H1 (cell line): ENCODE results near the gene LIN28B. TPM values are rescaled to one million over a fixed set of nuclear protein-coding genes. Genes with fewer than 3 reads are reported as not detected.
A peak's percentile ranks its signal among the peaks of the same experiment; 100 is the strongest.

Experiments
- CTCF ChIA-PET: fragments of 300-600 bp; sonication (Branson Sonifier 250); formaldehyde crosslinking; loops from one replicate; lab custom pipeline; 2021; ENCODE audit not compliant: partially characterized antibody; lab: Charles Lee
- POLR2A ChIA-PET: fragments of 300-600 bp; sonication (Branson Sonifier 250); formaldehyde crosslinking; loops from one replicate; lab custom pipeline; 2021; ENCODE audit warnings: inconsistent platforms; ENCODE audit not compliant: partially characterized antibody; lab: Charles Lee
- DNase-seq, 2 experiments: peaks; one replicate each; pipeline versions ENCODE4 v3.0.0 to v3.0.0-alpha.2; 2010 to 2022; ENCODE audit warnings: low spot score in 2 of 2, low read depth in 1 of 2, mixed read lengths in 1 of 2
- FAIRE-seq: peaks from 2 replicates; lab custom pipeline; 2011; peaks lifted over from hg19 to GRCh38; lab: Jason Lieb, UNC
- H2AFZ ChIP-seq: 2 replicates; pipeline ENCODE4 v1.8.1; 2012; ENCODE audit warnings: low read length, inconsistent platforms
- H2AK5ac ChIP-seq: 2 replicates; pipeline ENCODE4 v1.6.1; 2013; ENCODE audit warnings: low read depth, low read length
- H2BK120ac ChIP-seq: replicated peaks from 2 replicates; pipeline ENCODE3; 2013; ENCODE audit warnings: low read depth, low read length, inconsistent platforms
- H2BK12ac ChIP-seq: 2 replicates; pipeline ENCODE4 v1.6.1; 2013; ENCODE audit warnings: low read depth, low read length
- H2BK15ac ChIP-seq: 2 replicates; pipeline ENCODE4 v1.6.1; 2013; ENCODE audit warnings: low read length
- H2BK20ac ChIP-seq: 2 replicates; pipeline ENCODE4 v1.6.1; 2013; ENCODE audit warnings: low read length
- H2BK5ac ChIP-seq: 2 replicates; pipeline ENCODE4 v1.6.1; 2013; ENCODE audit warnings: low read depth, low read length
- H3K14ac ChIP-seq: 2 replicates; pipeline ENCODE4 v1.6.1; 2013; ENCODE audit warnings: inconsistent platforms; ENCODE audit not compliant: insufficient read length
- H3K18ac ChIP-seq: 2 replicates; pipeline ENCODE4 v1.6.1; 2013; ENCODE audit warnings: low read length; ENCODE audit errors: extremely low read depth
- H3K23ac ChIP-seq: 2 replicates; pipeline ENCODE4 v1.6.1; 2013; ENCODE audit warnings: inconsistent platforms; ENCODE audit not compliant: insufficient read length
- H3K23me2 ChIP-seq: 2 replicates; pipeline ENCODE4 v1.6.1; 2013; ENCODE audit warnings: low read depth, low read length
- H3K27ac ChIP-seq: 2 replicates; pipeline ENCODE4 v1.6.1; 2011; ENCODE audit warnings: low read depth, low read length, inconsistent platforms
- H3K27me3 ChIP-seq, 4 experiments: replicated peaks in 1 of 4; 1 replicate in 1 of 4; 2 replicates in 3 of 4; pipeline versions ENCODE4 v1.6.1 to v1.8.1; 2011 to 2013; ENCODE audit warnings: low read length in 3 of 4, mild to moderate bottlenecking in 3 of 4, inconsistent platforms in 2 of 4, mixed read lengths in 2 of 4, moderate library complexity in 1 of 4; ENCODE audit not compliant: control insufficient read depth in 3 of 4, insufficient read depth in 3 of 4; ENCODE audit errors: extremely low read depth in 1 of 4
- H3K36me3 ChIP-seq, 4 experiments: 2 replicates each; pipeline versions ENCODE4 v1.6.1 to v1.8.1; 2011 to 2013; ENCODE audit warnings: mild to moderate bottlenecking in 4 of 4, low read length in 3 of 4, moderate library complexity in 2 of 4, control low read depth in 1 of 4, inconsistent platforms in 1 of 4; ENCODE audit not compliant: insufficient read depth in 4 of 4, control insufficient read depth in 2 of 4
- H3K4ac ChIP-seq: replicated peaks from 2 replicates; pipeline ENCODE3; 2013; ENCODE audit warnings: low read length, low read depth, mixed read lengths, inconsistent platforms; ENCODE audit not compliant: insufficient read length
- H3K4me1 ChIP-seq, 4 experiments: replicated peaks in 1 of 4; 1 replicate in 1 of 4; 2 replicates in 3 of 4; pipeline versions ENCODE4 v1.6.1 to v1.8.1; 2011 to 2013; ENCODE audit warnings: low read length in 3 of 4, inconsistent platforms in 2 of 4, mixed read lengths in 1 of 4; ENCODE audit not compliant: insufficient read depth in 4 of 4, control insufficient read depth in 3 of 4
- H3K4me2 ChIP-seq, 2 experiments: 2 replicates each; pipeline versions ENCODE4 v1.6.1 to v1.8.1; 2011 to 2013; ENCODE audit warnings: low read depth in 2 of 2, low read length in 2 of 2, control low read depth in 1 of 2, inconsistent platforms in 1 of 2, mild to moderate bottlenecking in 1 of 2; ENCODE audit not compliant: insufficient read depth in 1 of 2
- H3K4me3 ChIP-seq, 4 experiments: fragments of 200-600, 300-600 bp in 1 of 4; sonication (generic), shearing (Covaris generic), sonication (Bioruptor Twin) in 1 of 4; 2 replicates each; pipeline versions ENCODE4 v1.5.1 to v1.8.1; 2011 to 2016; ENCODE audit warnings: low read length in 4 of 4, low read depth in 3 of 4, control low read depth in 2 of 4, inconsistent platforms in 2 of 4, mild to moderate bottlenecking in 2 of 4, mixed read lengths in 1 of 4, moderate library complexity in 1 of 4; ENCODE audit not compliant: insufficient read depth in 2 of 4; ENCODE audit errors: extremely low read depth in 1 of 4
- H3K56ac ChIP-seq: replicated peaks from 2 replicates; pipeline ENCODE3; 2013; ENCODE audit warnings: low read depth, mild to moderate bottlenecking, mixed read lengths, low read length, inconsistent platforms; ENCODE audit not compliant: insufficient read length
- H3K79me1 ChIP-seq: 2 replicates; pipeline ENCODE4 v1.6.1; 2013; ENCODE audit warnings: low read depth, low read length, control low read depth
- H3K79me2 ChIP-seq, 2 experiments: 2 replicates each; pipeline versions ENCODE4 v1.6.1 to v1.8.1; 2012 to 2013; ENCODE audit warnings: low read length in 2 of 2, mild to moderate bottlenecking in 2 of 2, inconsistent platforms in 1 of 2; ENCODE audit not compliant: insufficient read depth in 2 of 2, control insufficient read depth in 1 of 2
- H3K9ac ChIP-seq, 4 experiments: replicated peaks in 1 of 4; 1 replicate in 1 of 4; 2 replicates in 3 of 4; pipeline versions ENCODE4 v1.6.1 to v1.8.1; 2011 to 2013; ENCODE audit warnings: low read depth in 3 of 4, low read length in 3 of 4, control low read depth in 2 of 4, mild to moderate bottlenecking in 2 of 4, moderate library complexity in 2 of 4, inconsistent platforms in 1 of 4; ENCODE audit errors: extremely low read depth in 1 of 4
- H3K9me3 ChIP-seq, 2 experiments: 2 replicates each; pipeline versions ENCODE4 v1.6.1 to v1.8.1; 2012 to 2013; ENCODE audit warnings: mild to moderate bottlenecking in 2 of 2, moderate library complexity in 2 of 2, control low read depth in 1 of 2, inconsistent platforms in 1 of 2, low read depth in 1 of 2, low read length in 1 of 2, mixed read lengths in 1 of 2; ENCODE audit not compliant: insufficient read depth in 2 of 2
- H4K20me1 ChIP-seq, 2 experiments: replicated peaks in 1 of 2; 2 replicates each; pipeline versions ENCODE3 to v1.8.1; 2011 to 2013; ENCODE audit warnings: inconsistent platforms in 2 of 2, low read length in 2 of 2, mild to moderate bottlenecking in 1 of 2; ENCODE audit not compliant: insufficient read depth in 2 of 2, control insufficient read depth in 1 of 2
- H4K5ac ChIP-seq: 2 replicates; pipeline ENCODE4 v1.6.1; 2013; ENCODE audit warnings: low read length, low read depth, mixed read lengths, inconsistent platforms; ENCODE audit not compliant: insufficient read length
- H4K8ac ChIP-seq: 2 replicates; pipeline ENCODE4 v1.8.0; 2013; ENCODE audit warnings: mild to moderate bottlenecking, moderate library complexity, low read length, inconsistent platforms; ENCODE audit not compliant: insufficient read depth; ENCODE audit errors: extremely low read depth
- H4K91ac ChIP-seq: replicated peaks from 2 replicates; pipeline ENCODE3; 2013; ENCODE audit warnings: low read length, mixed read lengths, inconsistent platforms; ENCODE audit not compliant: insufficient read length
- CTBP2 ChIP-seq: IDR thresholded peaks from 2 replicates; pipeline ENCODE4 v1.7.0; 2011; ENCODE audit warnings: borderline replicate concordance, mild to moderate bottlenecking, moderate library complexity, mixed read lengths, low read length; ENCODE audit not compliant: insufficient read depth, insufficient read length
- SAP30 ChIP-seq: fragments of 300-600 bp; sonication (generic); IDR thresholded peaks from 2 replicates; pipeline ENCODE4 v1.7.1; 2012; ENCODE audit warnings: low read length, moderate library complexity, mild to moderate bottlenecking, inconsistent platforms; ENCODE audit not compliant: insufficient read depth, insufficient replicate concordance
- WGBS, 2 experiments: shearing (Covaris generic) in 1 of 2; methylation state at CpG; one replicate each; pipeline versions ENCODE4 v1.1.6 to v1.1.7; 2013 to 2015; ENCODE audit warnings: low lambda C conversion rate in 2 of 2, mixed read lengths in 2 of 2, inconsistent platforms in 1 of 2, low coverage in 1 of 2, missing lambda C conversion rate in 1 of 2; ENCODE audit not compliant: insufficient replicate concordance in 2 of 2, insufficient coverage in 1 of 2, insufficient read length in 1 of 2; ENCODE audit errors: extremely low coverage in 1 of 2, missing lambda C conversion rate in 1 of 2; 5-methylcytosine and 5-hydroxymethylcytosine counted together
- polyA plus RNA-seq, 7 experiments: library from polyadenylated mRNA; depleted of rRNA in 3 of 7; stranded (reverse) in 5 of 7; unstranded in 2 of 7; fragments of >200 nt in 5 of 7; fragments of 200-250 nt in 2 of 7; gene quantifications; 1 replicate in 5 of 7; 2 replicates in 1 of 7; 4 replicates in 1 of 7; pipeline versions ENCODE4 v1.2.1 to v1.2.3, GENCODE V29; 2011 to 2013; ENCODE audit warnings: missing spikeins in 2 of 7, mixed read lengths in 2 of 7
- total RNA-seq: library from RNA; stranded (reverse); fragmentation: NEBNext Ultra II Directional; extraction: Animal tissue kit (Norgen Biotek cat#: 25700); gene quantifications from 2 replicates; pipeline ENCODE4 v1.2.1, GENCODE V29; 2021

LIN28B gene
- total and polyA plus RNA-seq, 2 of the 8 experiments (the other 6 are each of a cell fraction or from before 2014, with no cell fraction given): 27.4 to 94.7 TPM

DNA sequence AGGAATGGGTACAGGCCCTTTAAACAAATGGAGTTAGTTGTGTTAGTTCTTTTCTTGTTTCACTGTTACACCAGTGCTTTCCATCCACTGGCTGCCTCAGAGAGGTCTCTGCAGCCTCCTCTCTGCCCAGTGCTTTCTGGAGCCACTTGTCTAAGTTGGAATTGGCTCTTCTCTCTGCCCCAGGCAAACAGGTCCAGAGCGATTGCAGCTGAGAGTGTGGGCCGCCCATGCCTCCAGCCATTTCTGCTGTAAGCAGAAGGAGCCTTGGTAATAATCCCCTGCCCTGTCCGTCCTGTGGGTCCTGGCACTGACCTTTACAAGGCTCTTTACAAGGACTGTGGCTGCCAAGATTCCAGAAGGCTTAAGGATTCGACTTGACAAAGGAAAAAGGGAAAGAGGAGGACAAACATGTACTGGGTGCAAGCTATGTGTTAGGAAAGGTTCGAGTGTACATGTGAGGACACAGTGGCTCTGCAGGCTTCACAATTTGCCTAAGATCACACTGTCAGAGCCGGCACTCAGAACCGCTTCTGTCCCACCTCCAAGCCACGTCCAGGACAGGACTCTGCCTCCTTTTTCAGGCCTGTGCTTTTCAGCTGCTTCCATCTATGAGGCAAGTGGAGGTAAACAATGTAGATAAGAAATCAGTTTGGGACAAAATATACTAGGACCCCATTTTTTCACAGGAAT lies 134.4 kb downstream of the LIN28B start:
- ChIA-PET POLR2A (interaction anchor here (1.0 kb wide), 1 partner anchor 134 kb away, joined by 3 read pairs; the partner anchor contains the start of gene LIN28B), CTCF (interaction anchor here (0.6 to 5.1 kb wide), 10 partner anchors 8 to 901 kb away, joined by 3 to 37 read pairs (median 3); no protein-coding TSS in a partner anchor)
- H2BK12ac ChIP-seq: no peak overlapping the region
- 0 out of 2 replicates have a peak overlapping the region, but pooled peaks have one; percentile 24 for H2AFZ ChIP-seq
- no peak overlapping the region for H4K91ac ChIP-seq
- WGBS, 2 experiments: 76% methylated on average over 8 of the region's 8 CpGs; no CpG with 5 or more reads in 1 of the 2 experiments
- no peak overlapping the region for H3K4ac ChIP-seq
- no peaks in the 10 kb centered on the region for H3K36me3 ChIP-seq
- H4K8ac ChIP-seq: no peak overlapping the region
- DNase-seq (no peak), FAIRE-seq (no peak)
- no peak overlapping the region for H3K14ac ChIP-seq
- no peak overlapping the region for H2BK5ac ChIP-seq
- no peak overlapping the region for H3K27ac ChIP-seq
- H4K20me1 ChIP-seq: no peaks in the 10 kb centered on the region
- no peak overlapping the region for H2BK120ac ChIP-seq
- H2BK20ac ChIP-seq: no peak overlapping the region
- no peak overlapping the region for H3K4me2 ChIP-seq
- H2AK5ac ChIP-seq: no peak overlapping the region
- H3K18ac ChIP-seq: no peak overlapping the region
- H3K4me3 ChIP-seq: no peak overlapping the region
- no peak overlapping the region for H3K56ac ChIP-seq
- no peak overlapping the region for H4K5ac ChIP-seq
- H3K4me1 ChIP-seq: no peaks in the 10 kb centered on the region
- no peaks in the 10 kb centered on the region for H3K23me2 ChIP-seq
- H3K9me3 ChIP-seq: no peaks in the 10 kb centered on the region
- H3K79me1 ChIP-seq: no peaks in the 10 kb centered on the region
- H2BK15ac ChIP-seq: no peak overlapping the region
- H3K79me2 ChIP-seq: no peaks in the 10 kb centered on the region
- H3K27me3 ChIP-seq: no peaks in the 10 kb centered on the region
- TF ChIP-seq SAP30: no peak
- no peak for TF ChIP-seq CTBP2
- H3K9ac ChIP-seq: no peak overlapping the region
- H3K23ac ChIP-seq: no peak overlapping the region
